ENCODE results near the gene CDR2. TPM values are rescaled to one million over a fixed set of nuclear protein-coding genes. Genes with fewer than 3 reads are reported as not detected.
A peak's percentile ranks its signal among the peaks of the same experiment; 100 is the strongest.

CDR2 gene
- total and polyA plus RNA-seq, 12 donors: 11.3 to 31.2 (median 17.7) TPM

DNA sequence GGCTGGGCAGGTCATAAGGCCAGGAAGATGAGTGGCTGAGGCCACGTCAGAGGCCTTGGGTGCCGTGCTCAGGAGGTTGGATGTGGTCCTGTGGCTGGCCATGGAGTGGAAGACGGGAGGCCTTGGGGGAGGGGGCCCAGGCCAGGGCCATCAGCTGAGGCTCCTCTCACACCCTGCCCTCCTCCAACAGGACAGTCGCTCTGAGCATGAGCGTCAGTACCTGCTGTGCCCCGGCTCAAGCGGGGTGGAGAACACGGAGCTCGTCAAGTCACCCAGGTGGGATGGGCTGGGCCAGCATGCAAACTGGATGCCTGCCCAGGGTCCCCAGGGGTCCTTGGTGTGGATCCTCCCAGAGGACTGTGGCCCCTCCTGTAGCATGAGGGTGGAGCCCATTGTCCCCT is 58.0 kb downstream of the CDR2 start:
- Histone ChIP-seq H3K9me3 (replicated peaks in 1 of 3) (no peaks in the 10 kb centered on the region), H3K36me3 (replicated peaks in 1 of 2) (peaks cover 0 to 85% of the 10 kb centered on the region in 2 donors), H3K4me3 (no peak overlapping the region), H3K27me3 (no peaks in the 10 kb centered on the region), H3K4me1 (replicated peaks in 1 of 2) (peaks cover 1 to 2% of the 10 kb centered on the region in 2 donors), H3K27ac (peak overlapping the region in 1 of 5 donors; percentile 22)
- DNase-seq: peak in 3 of 7 donors; percentile 21 to 50 (median 39)
- 57 to 74% (median 64%) methylated on average over 2 to 9 of the region's 9 CpGs for WGBS, 4 donors
- TF ChIP-seq, protein P1, sequence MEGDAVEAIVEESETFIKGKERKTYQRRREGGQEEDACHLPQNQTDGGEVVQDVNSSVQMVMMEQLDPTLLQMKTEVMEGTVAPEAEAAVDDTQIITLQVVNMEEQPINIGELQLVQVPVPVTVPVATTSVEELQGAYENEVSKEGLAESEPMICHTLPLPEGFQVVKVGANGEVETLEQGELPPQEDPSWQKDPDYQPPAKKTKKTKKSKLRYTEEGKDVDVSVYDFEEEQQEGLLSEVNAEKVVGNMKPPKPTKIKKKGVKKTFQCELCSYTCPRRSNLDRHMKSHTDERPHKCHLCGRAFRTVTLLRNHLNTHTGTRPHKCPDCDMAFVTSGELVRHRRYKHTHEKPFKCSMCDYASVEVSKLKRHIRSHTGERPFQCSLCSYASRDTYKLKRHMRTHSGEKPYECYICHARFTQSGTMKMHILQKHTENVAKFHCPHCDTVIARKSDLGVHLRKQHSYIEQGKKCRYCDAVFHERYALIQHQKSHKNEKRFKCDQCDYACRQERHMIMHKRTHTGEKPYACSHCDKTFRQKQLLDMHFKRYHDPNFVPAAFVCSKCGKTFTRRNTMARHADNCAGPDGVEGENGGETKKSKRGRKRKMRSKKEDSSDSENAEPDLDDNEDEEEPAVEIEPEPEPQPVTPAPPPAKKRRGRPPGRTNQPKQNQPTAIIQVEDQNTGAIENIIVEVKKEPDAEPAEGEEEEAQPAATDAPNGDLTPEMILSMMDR (IDR thresholded peaks at IDR 0.05): no peak
- no peak for TF ChIP-seq POLR2A (IDR thresholded peaks at IDR 0.05)
- intact Hi-C loops (cut with DNase I): no loop called here

DNA sequence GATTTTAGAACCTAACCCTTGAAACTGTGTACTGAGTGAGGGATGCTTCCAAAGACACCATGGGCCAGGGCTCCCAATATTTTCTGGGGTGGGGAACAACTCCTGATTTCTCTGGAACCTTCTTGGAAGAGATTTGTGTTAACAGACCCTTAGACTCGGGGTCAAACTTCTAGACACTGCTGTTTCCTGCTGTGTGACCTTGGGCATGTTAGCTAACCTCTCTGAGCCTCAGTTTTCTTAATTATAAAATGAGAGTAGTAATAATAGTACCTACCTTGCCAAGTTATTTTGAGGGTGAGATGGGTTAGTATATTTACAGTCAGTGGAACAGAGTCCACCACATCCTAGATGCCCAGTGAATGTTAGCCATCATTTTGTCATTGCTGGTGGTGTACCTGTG is 58.4 kb downstream of the CDR2 start:
- no peaks in the 10 kb centered on the region for H3K27me3 ChIP-seq
- no peak for TF ChIP-seq POLR2A (IDR thresholded peaks at IDR 0.05)
- TF ChIP-seq, protein P1 (IDR thresholded peaks at IDR 0.05): no peak
- no peak overlapping the region for H3K4me3 ChIP-seq
- intact Hi-C loops (cut with DNase I): no loop called here
- no peak for DNase-seq
- no peaks in the 10 kb centered on the region for H3K4me1 ChIP-seq (replicated peaks in 1 of 2)
- H3K36me3 ChIP-seq (replicated peaks in 1 of 2): peaks cover 0 to 83% of the 10 kb centered on the region in 2 donors
- H3K9me3 ChIP-seq (replicated peaks in 1 of 3): no peaks in the 10 kb centered on the region
- WGBS, 4 donors: 44 to 76% (median 69%) methylated on average over 1 of the region's 1 CpG
- peak overlapping the region in 1 of 5 donors; percentile 22 for H3K27ac ChIP-seq

DNA sequence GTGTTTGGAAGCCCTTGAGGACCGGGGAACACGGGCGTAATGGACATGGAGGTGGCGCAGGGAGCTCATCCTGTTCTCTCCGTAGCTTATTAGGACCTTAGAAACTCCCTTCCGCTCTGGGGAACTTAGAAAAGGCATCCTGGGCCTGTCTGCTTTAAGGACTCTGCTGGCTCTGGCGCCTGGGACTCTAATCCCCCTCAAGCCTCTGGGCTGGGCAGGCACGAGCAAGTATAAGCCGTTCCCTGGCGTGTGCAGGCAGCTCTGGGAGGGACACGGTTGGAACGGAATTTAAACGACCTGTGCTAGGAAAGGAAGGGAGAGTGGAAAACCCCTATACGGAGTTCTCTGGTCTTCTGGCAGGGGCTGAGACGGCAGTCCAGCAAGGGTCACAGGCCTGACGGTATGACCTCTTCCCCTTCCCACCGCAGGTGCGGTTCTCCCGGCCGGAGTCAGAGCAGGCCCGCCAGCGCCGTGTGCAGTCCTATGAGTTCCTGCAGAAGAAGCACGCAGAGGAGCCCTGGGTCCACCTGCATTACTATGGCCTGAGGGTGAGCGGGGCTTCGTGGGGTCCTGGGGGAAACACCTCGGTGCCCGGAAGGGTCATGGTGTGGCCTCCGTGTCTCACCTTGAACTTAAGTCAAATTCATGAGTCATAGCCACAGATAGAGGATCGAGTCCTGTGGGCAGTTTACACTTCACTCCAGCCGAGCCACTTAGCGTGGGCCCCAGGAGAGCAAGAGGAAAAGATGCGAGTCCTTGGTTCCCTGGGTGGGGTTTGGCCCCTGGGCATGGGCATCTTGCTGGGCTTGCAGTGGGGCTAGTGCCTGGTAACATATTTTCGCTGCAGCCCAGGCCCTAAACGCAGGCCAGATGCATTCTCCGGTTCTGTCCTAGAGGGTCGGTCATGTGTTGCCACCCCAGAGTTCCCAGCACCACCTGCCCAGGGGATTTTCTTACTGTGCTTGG is 59.5 kb downstream of the CDR2 start:
- WGBS, 4 donors: 81 to 94% (median 89%) methylated on average over 18 to 37 of the region's 37 CpGs
- TF ChIP-seq, protein P1 (IDR thresholded peaks at IDR 0.05): no peak
- no peak for TF ChIP-seq POLR2A (IDR thresholded peaks at IDR 0.05)
- peak in 3 of 7 donors; percentile 11 to 49 (median 20) for DNase-seq
- Histone ChIP-seq H3K27ac (peak overlapping the region in 1 of 5 donors; percentile 14), H3K9me3 (replicated peaks in 1 of 3) (no peaks in the 10 kb centered on the region), H3K4me3 (no peak overlapping the region), H3K27me3 (no peaks in the 10 kb centered on the region), H3K36me3 (replicated peaks in 1 of 2) (peaks cover 0 to 78% of the 10 kb centered on the region in 2 donors), H3K4me1 (replicated peaks in 1 of 2) (no peaks in the 10 kb centered on the region)
- intact Hi-C loops (cut with DNase I): no loop called here

- Histone ChIP-seq H3K4me1 (replicated peaks in 1 of 2) (no peaks in the 10 kb centered on the region), H3K9me3 (replicated peaks in 1 of 3) (no peaks in the 10 kb centered on the region), H3K4me3 (no peak overlapping the region), H3K27ac (no peak overlapping the region), H3K27me3 (no peaks in the 10 kb centered on the region), H3K36me3 (replicated peaks in 1 of 2) (peaks cover 0 to 79% of the 10 kb centered on the region in 2 donors)
- 89 to 99% (median 95%) methylated on average over 10 of the region's 10 CpGs for WGBS, 4 donors
- TF ChIP-seq, protein P1 (IDR thresholded peaks at IDR 0.05): no peak
- TF ChIP-seq POLR2A (IDR thresholded peaks at IDR 0.05): no peak
- intact Hi-C loops (cut with DNase I): no loop called here
- peak in 3 of 7 donors; percentile 8 to 41 (median 10) for DNase-seq
Observed at GRCh38 chr16:22313876-22314470, 60.4 kb downstream of the CDR2 start.

Measured in adrenal gland (tissue), 12 donors.